ENCODE results near the gene HMCN2.

- TF ChIP-seq CTCF (conservative IDR thresholded peaks at IDR 0.05; ENCODE audit: low read length) (no peak), EZH2phosphoT487 (IDR thresholded peaks at IDR 0.05; ENCODE audit: borderline replicate concordance) (no peak)
Observed at GRCh38 chr9:130383979-130384676, 118.6 kb downstream of the HMCN2 start.
